HUES64 (cell line): Measurements from ENCODE around the gene GPR155.

Experiments used
- H3K27ac ChIP-seq: 2 replicates; pipeline ENCODE4 v1.7.0; 2013; ENCODE audit warnings: low read depth, low read length, inconsistent platforms
- H3K27me3 ChIP-seq: 2 replicates; pipeline ENCODE4 v1.6.1; 2013; ENCODE audit warnings: mild to moderate bottlenecking, low read length; ENCODE audit not compliant: insufficient read depth
- H3K36me3 ChIP-seq: 2 replicates; pipeline ENCODE4 v1.6.1; 2013; ENCODE audit warnings: mild to moderate bottlenecking, low read length; ENCODE audit not compliant: insufficient read depth
- H3K4me1 ChIP-seq: 2 replicates; pipeline ENCODE4 v1.6.1; 2013; ENCODE audit warnings: mild to moderate bottlenecking, low read length, moderate library complexity; ENCODE audit not compliant: insufficient read depth
- H3K4me3 ChIP-seq: 2 replicates; pipeline ENCODE4 v1.5.1; 2013; ENCODE audit warnings: mild to moderate bottlenecking, low read length, moderate library complexity
- H3K9ac ChIP-seq: 2 replicates; pipeline ENCODE4 v1.6.1; 2013; ENCODE audit warnings: mild to moderate bottlenecking, low read depth, low read length
- H3K9me3 ChIP-seq: 2 replicates; pipeline ENCODE4 v1.6.1; 2013; ENCODE audit warnings: low read depth, low read length; ENCODE audit not compliant: insufficient read depth
- WGBS: fragments of 150-250, 120-280 bp; methylation state at CpG from one replicate; pipeline ENCODE4 v1.1.7; 2013; ENCODE audit warnings: missing lambda C conversion rate; 5-methylcytosine and 5-hydroxymethylcytosine counted together

Gene GPR155

GRCh38 chr2:174454566-174454965 is 32.3 kb downstream of the GPR155 start:
- 93% methylated on average over 2 of the region's 2 CpGs for WGBS
- Histone ChIP-seq H3K9me3 (no peaks in the 10 kb centered on the region), H3K27ac (no peak overlapping the region), H3K27me3 (no peaks in the 10 kb centered on the region), H3K4me3 (no peak overlapping the region), H3K9ac (no peak overlapping the region), H3K36me3 (no peaks in the 10 kb centered on the region), H3K4me1 (no peaks in the 10 kb centered on the region)

GRCh38 chr2:174450021-174450816 is 36.6 kb downstream of the GPR155 start:
- no peaks in the 10 kb centered on the region for H3K27me3 ChIP-seq
- H3K4me1 ChIP-seq, result no peaks in the 10 kb centered on the region
- no peaks in the 10 kb centered on the region for H3K9me3 ChIP-seq
- H3K36me3 ChIP-seq, result no peaks in the 10 kb centered on the region
- H3K27ac ChIP-seq, result no peak overlapping the region
- H3K9ac ChIP-seq, result no peak overlapping the region
- WGBS, result 91% methylated on average over 3 of the region's 4 CpGs
- H3K4me3 ChIP-seq, result no peak overlapping the region

GRCh38 chr2:174449033-174449432 is 37.8 kb downstream of the GPR155 start:
- whole genome bisulfite sequencing, result 88% methylated on average over 2 of the region's 2 CpGs

GRCh38 chr2:174446531-174446930 is 40.3 kb downstream of the GPR155 start:
- H3K9me3 ChIP-seq, result no peaks in the 10 kb centered on the region
- H3K36me3 ChIP-seq, result no peaks in the 10 kb centered on the region
- no peak overlapping the region for H3K4me3 ChIP-seq
- WGBS, result 84% methylated on average over 4 of the region's 4 CpGs
- no peak overlapping the region for H3K9ac ChIP-seq
- H3K27ac ChIP-seq, result no peak overlapping the region
- peaks cover 12% of the 10 kb centered on the region for H3K4me1 ChIP-seq
- H3K27me3 ChIP-seq, result no peaks in the 10 kb centered on the region

More at GRCh38 chr2:174449033-174449432, 37.8 kb downstream of the GPR155 start:
- H3K4me1 ChIP-seq, result peaks cover 6% of the 10 kb centered on the region
- no peak overlapping the region for H3K27ac ChIP-seq
- H3K9me3 ChIP-seq, result no peaks in the 10 kb centered on the region
- no peaks in the 10 kb centered on the region for H3K36me3 ChIP-seq
- H3K4me3 ChIP-seq, result no peak overlapping the region
- no peaks in the 10 kb centered on the region for H3K27me3 ChIP-seq
- no peak overlapping the region for H3K9ac ChIP-seq

GRCh38 chr2:174445248-174445647 is 41.6 kb downstream of the GPR155 start:
- Histone ChIP-seq H3K4me1 (peaks cover 12% of the 10 kb centered on the region), H3K27me3 (no peaks in the 10 kb centered on the region), H3K4me3 (no peak overlapping the region), H3K27ac (no peak overlapping the region), H3K36me3 (no peaks in the 10 kb centered on the region), H3K9ac (no peak overlapping the region), H3K9me3 (no peaks in the 10 kb centered on the region)
- WGBS, result 96% methylated on average over 2 of the region's 3 CpGs

DNA sequence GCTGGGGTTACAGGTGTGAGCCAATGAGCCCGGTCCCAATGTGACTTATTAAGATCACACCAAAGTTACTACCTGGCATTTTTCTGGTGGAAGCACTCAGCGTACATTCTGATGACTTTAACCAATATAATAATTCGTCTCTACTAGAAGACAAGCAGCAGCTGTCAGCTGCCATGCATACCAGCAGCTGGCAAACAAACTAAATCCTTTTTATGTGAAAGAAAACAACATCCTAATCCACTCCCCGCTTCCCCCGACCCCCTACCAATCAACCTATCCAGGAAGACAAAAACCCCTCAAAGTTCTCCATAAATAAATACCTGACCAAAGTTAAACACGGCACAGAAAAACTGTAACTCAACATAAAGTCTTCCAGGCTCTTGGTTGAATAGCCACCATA is 42.1 kb downstream of the GPR155 start:
- no peak overlapping the region for H3K27ac ChIP-seq

GRCh38 chr2:174442546-174443510 is 44.0 kb downstream of the GPR155 start:
- no peak overlapping the region for H3K4me3 ChIP-seq
- H3K27me3 ChIP-seq, result no peaks in the 10 kb centered on the region
- 0 out of 2 replicates have a peak, but pooled peaks cover 4% of the 10 kb centered on the region for H3K36me3 ChIP-seq
- 89% methylated on average over 3 of the region's 3 CpGs for WGBS
- no peak overlapping the region for H3K9ac ChIP-seq
- H3K9me3 ChIP-seq, result no peaks in the 10 kb centered on the region
- no peak overlapping the region for H3K27ac ChIP-seq
- peaks cover 12% of the 10 kb centered on the region for H3K4me1 ChIP-seq

More for the DNA sequence above, 42.1 kb downstream of the GPR155 start:
- no peaks in the 10 kb centered on the region for H3K9me3 ChIP-seq
- peaks cover 12% of the 10 kb centered on the region for H3K4me1 ChIP-seq
- H3K36me3 ChIP-seq, result 0 out of 2 replicates have a peak, but pooled peaks cover 4% of the 10 kb centered on the region
- no peak overlapping the region for H3K9ac ChIP-seq
- no peaks in the 10 kb centered on the region for H3K27me3 ChIP-seq
- no peak overlapping the region for H3K4me3 ChIP-seq
- 75% methylated on average over 6 of the region's 6 CpGs for WGBS

GRCh38 chr2:174439950-174440349 is 46.9 kb downstream of the GPR155 start:
- no peaks in the 10 kb centered on the region for H3K9me3 ChIP-seq

DNA sequence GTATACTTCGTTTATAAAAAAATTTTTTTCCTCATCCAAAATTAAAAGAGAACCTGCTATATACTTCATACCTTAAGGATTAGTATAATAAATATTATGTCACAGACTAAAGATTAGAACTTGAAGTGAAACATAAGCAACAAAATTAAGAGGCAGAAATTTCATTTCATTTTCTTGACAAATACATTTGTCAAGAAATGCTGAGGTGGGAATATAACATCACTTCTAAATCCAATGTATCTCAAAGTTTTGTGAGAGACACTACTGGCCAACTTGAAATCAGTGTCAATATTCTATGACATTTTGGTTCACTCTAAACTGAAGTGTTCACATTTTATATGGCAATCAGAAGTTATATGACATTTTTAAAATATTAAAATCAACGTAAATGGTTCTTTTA is 47.5 kb downstream of the GPR155 start:
- H3K4me1 ChIP-seq, result peaks cover 6% of the 10 kb centered on the region; the same call in 1 of the 2 replicates
- H3K9ac ChIP-seq, result no peak overlapping the region
- H3K36me3 ChIP-seq, result 0 out of 2 replicates have a peak, but pooled peaks cover 4% of the 10 kb centered on the region
- WGBS, result no CpG with 5 or more reads among the region's 2 CpGs
- no peak overlapping the region for H3K27ac ChIP-seq
- H3K27me3 ChIP-seq, result no peaks in the 10 kb centered on the region
- no peaks in the 10 kb centered on the region for H3K9me3 ChIP-seq
- no peak overlapping the region for H3K4me3 ChIP-seq

More at GRCh38 chr2:174439950-174440349, 46.9 kb downstream of the GPR155 start:
- H3K4me3 ChIP-seq, result no peak overlapping the region
- H3K9ac ChIP-seq, result no peak overlapping the region
- no peaks in the 10 kb centered on the region for H3K27me3 ChIP-seq
- H3K36me3 ChIP-seq, result 0 out of 2 replicates have a peak, but pooled peaks cover 4% of the 10 kb centered on the region
- WGBS, result 92% methylated on average over 2 of the region's 2 CpGs
- peaks cover 11% of the 10 kb centered on the region for H3K4me1 ChIP-seq
- no peak overlapping the region for H3K27ac ChIP-seq

DNA sequence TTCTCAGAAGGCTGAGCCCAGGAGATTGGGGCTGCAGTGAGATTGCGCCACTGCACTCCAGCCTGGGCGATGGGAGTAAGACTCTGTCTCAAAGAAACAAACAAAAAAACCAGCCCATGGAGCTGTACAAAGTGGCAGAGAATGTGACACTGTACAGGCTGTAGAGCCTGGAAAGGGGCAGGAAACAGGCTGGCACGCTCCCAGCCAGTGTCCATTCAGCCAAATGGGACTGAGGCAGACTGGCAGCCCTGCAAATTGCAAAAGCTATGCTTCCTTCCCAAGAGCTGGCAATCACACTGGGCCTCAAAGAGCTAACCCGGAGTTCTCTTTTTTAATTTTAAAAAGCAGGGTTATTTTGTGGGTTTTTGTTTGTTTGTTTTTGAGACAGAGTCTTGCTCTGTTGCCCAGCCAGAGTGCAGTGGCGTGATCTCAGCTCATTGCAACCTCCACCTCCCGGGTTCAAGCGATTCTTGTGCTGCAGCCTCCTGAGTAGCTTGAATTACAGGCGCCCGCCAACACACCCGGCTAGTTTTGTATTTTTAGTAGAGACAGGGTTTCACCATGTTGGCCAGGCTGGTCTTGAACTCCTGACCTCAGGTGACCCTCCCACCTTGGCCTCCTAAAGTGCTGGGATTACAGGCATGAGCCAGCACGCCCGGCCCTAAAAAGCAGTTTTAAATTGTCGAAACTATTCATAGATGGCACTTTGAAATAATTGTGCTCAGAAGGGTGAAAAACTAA is 48.5 kb downstream of the GPR155 start:
- H3K27me3 ChIP-seq, result no peaks in the 10 kb centered on the region
- H3K27ac ChIP-seq, result no peak overlapping the region
- peaks cover 6% of the 10 kb centered on the region; the same call in 1 of the 2 replicates for H3K4me1 ChIP-seq
- 0 out of 2 replicates have a peak, but pooled peaks cover 4% of the 10 kb centered on the region for H3K36me3 ChIP-seq
- H3K9ac ChIP-seq, result no peak overlapping the region
- no peaks in the 10 kb centered on the region for H3K9me3 ChIP-seq
- 93% methylated on average over 13 of the region's 13 CpGs for WGBS
- no peak overlapping the region for H3K4me3 ChIP-seq
